ENCODE data around the gene DSCAM. TPM values are rescaled to one million over a fixed set of nuclear protein-coding genes. Genes with fewer than 3 reads are reported as not detected.

DSCAM gene
- total RNA-seq, 4 donors from 2014 or later: 0.03 TPM; not detected in 3

GRCh38 chr21:40051801-40052200, 795.2 kb downstream of the DSCAM start:
- no peaks in the 10 kb centered on the region for H3K9me3 ChIP-seq
- ATAC-seq (no peak), DNase-seq (no peak)
- intact Hi-C loops (cut with DNase I; ENCODE audit: low total_unique reads): no loop called here
- no peak overlapping the region for H3K27ac ChIP-seq
- TF ChIP-seq CTCF (IDR thresholded peaks at IDR 0.05 in 4 of 5, conservative IDR thresholded peaks at IDR 0.05 in 1 of 5) (no peak), POLR2A (IDR thresholded peaks at IDR 0.05) (no peak)
- in situ Hi-C loops (cut with MboI; ENCODE audit: low sequenced_read_pairs in 4 of 4): no loop called here
- no peak overlapping the region for H3K4me3 ChIP-seq
- no peaks in the 10 kb centered on the region for H3K36me3 ChIP-seq
- no peaks in the 10 kb centered on the region for H3K27me3 ChIP-seq
- no peaks in the 10 kb centered on the region for H3K4me1 ChIP-seq

GRCh38 chr21:40049931-40050290, 797.0 kb downstream of the DSCAM start:
- Histone ChIP-seq H3K4me1 (no peaks in the 10 kb centered on the region), H3K27me3 (no peaks in the 10 kb centered on the region), H3K27ac (no peak overlapping the region), H3K9me3 (no peaks in the 10 kb centered on the region), H3K4me3 (no peak overlapping the region), H3K36me3 (no peaks in the 10 kb centered on the region)
- in situ Hi-C loops (cut with MboI; ENCODE audit: low sequenced_read_pairs in 4 of 4): no loop called here
- DNase-seq: no peak
- intact Hi-C loops (cut with DNase I; ENCODE audit: low total_unique reads): loop anchor here (10.0 kb wide), 1 partner anchor 75 kb away; no protein-coding TSS in a partner anchor
- no peak for ATAC-seq
- no peak for TF ChIP-seq CTCF (IDR thresholded peaks at IDR 0.05 in 4 of 5, conservative IDR thresholded peaks at IDR 0.05 in 1 of 5)
- no peak for TF ChIP-seq POLR2A (IDR thresholded peaks at IDR 0.05)

GRCh38 chr21:40049031-40049930, 797.7 kb downstream of the DSCAM start:
- ATAC-seq: no peak

GRCh38 chr21:40047993-40048730, 798.8 kb downstream of the DSCAM start:
- DNase-seq: no peak
- intact Hi-C loops (cut with DNase I; ENCODE audit: low total_unique reads): loop anchor here (10.0 kb wide), 1 partner anchor 77 kb away; no protein-coding TSS in a partner anchor
- peak overlapping the region in 1 of 4 donors; percentile 49 for H3K27ac ChIP-seq

More at GRCh38 chr21:40049031-40049930, 797.7 kb downstream of the DSCAM start:
- TF ChIP-seq CTCF (IDR thresholded peaks at IDR 0.05 in 4 of 5, conservative IDR thresholded peaks at IDR 0.05 in 1 of 5): no peak
- no peak for TF ChIP-seq POLR2A (IDR thresholded peaks at IDR 0.05)
- intact Hi-C loops (cut with DNase I; ENCODE audit: low total_unique reads): loop anchor here (10.0 kb wide), 1 partner anchor 76 kb away; no protein-coding TSS in a partner anchor
- Histone ChIP-seq H3K27me3 (no peaks in the 10 kb centered on the region), H3K4me1 (no peaks in the 10 kb centered on the region), H3K27ac (peak overlapping the region in 1 of 4 donors; percentile 24), H3K9me3 (no peaks in the 10 kb centered on the region), H3K36me3 (no peaks in the 10 kb centered on the region), H3K4me3 (no peak overlapping the region)
- no peak for DNase-seq
- in situ Hi-C loops (cut with MboI; ENCODE audit: low sequenced_read_pairs in 4 of 4): no loop called here

More at GRCh38 chr21:40047993-40048730, 798.8 kb downstream of the DSCAM start:
- TF ChIP-seq POLR2A (IDR thresholded peaks at IDR 0.05) (no peak), CTCF (IDR thresholded peaks at IDR 0.05 in 4 of 5, conservative IDR thresholded peaks at IDR 0.05 in 1 of 5) (no peak)
- in situ Hi-C loops (cut with MboI; ENCODE audit: low sequenced_read_pairs in 4 of 4): no loop called here
- no peak for ATAC-seq
- H3K9me3 ChIP-seq: no peaks in the 10 kb centered on the region
- no peaks in the 10 kb centered on the region for H3K27me3 ChIP-seq
- H3K36me3 ChIP-seq: no peaks in the 10 kb centered on the region
- no peak overlapping the region for H3K4me3 ChIP-seq
- H3K4me1 ChIP-seq: no peaks in the 10 kb centered on the region
